Measurements from ENCODE around the gene SOX6.

SOX6 gene

GRCh38 chr11:15967966-15968365, 388.4 kb downstream of the SOX6 start:
- H3K27ac ChIP-seq: peak overlapping the region; percentile 81
- no peak for TF ChIP-seq CTCF (conservative IDR thresholded peaks at IDR 0.05)

DNA sequence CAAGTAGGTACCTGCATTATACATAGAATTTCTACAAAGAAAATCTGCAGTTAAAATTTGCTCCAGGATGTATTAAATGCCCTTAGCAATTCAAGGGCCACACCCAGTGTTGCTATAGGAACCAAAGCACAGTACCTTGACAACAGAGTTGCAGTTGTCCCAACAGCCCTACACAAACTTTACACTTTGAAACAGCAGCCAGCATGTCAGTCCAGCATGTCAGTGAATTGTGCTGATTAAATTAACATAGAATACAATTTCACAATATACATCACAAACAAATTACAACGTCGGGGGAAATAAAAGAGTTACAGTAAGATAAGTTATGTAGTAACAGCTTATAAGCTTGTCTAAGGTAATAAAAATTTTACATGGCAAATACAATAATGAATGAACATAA, 389.2 kb downstream of the SOX6 start:
- TF ChIP-seq CTCF (conservative IDR thresholded peaks at IDR 0.05): no peak
- H3K27ac ChIP-seq: no peak overlapping the region; the same call in 1 of the 2 replicates

DNA sequence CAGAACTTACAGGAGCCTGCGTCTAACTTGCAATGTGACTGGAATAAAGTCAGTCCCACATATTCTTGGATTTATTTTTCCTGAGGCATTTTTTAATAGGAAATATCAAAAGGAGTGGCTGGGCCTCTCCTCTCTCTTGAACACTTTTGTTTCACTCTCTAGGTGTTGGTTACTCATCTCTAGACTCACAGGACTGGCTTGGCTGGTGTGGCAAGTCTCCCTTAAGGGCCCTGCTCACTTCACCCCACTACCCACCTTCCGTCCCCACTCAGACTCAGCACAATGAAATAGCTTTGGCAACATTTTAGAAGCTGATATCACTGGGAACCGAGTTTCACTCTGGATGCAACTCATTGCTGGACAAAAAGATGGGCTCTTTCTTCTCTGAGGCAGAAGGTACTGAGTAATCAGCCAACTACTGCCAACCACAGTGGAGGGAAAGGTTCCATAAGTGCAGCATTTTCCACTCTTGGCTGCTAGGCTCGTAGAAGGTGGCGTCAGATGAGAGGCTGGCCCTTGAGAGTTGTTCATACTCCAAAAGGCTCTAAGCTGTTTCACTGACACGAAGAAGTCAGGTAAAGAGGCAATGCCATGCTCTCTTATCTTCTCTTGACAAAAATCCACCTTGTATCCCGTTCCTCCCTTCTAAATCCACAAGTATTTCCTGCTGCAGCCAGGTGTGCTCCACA, 390.6 kb downstream of the SOX6 start:
- no peak for TF ChIP-seq CTCF (conservative IDR thresholded peaks at IDR 0.05)
- H3K27ac ChIP-seq: no peak overlapping the region

GRCh38 chr11:15963266-15963665, 393.1 kb downstream of the SOX6 start:
- no peak overlapping the region for H3K27ac ChIP-seq
- TF ChIP-seq CTCF (conservative IDR thresholded peaks at IDR 0.05): no peak

DNA sequence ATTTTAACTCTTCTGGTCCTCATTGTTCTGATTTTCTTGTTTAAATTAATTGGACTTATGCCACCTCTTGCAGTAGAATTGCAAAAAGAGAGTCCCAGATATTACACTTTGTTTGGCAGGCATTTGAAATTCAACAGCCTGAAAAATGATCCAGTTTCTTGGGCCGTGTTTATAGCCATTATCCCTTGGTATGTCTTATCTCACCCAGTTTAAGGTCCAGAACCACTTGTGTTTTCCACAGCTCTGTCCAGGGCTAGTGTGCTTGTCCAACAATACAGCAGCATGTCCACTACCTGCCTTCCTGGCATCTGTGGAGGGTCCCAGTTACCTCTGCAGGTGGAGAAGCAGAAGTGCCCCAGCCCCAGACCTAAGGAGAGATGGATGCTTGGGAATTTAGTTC, 397.4 kb downstream of the SOX6 start:
- H3K27ac ChIP-seq: no peak overlapping the region
- TF ChIP-seq CTCF (conservative IDR thresholded peaks at IDR 0.05): no peak

DNA sequence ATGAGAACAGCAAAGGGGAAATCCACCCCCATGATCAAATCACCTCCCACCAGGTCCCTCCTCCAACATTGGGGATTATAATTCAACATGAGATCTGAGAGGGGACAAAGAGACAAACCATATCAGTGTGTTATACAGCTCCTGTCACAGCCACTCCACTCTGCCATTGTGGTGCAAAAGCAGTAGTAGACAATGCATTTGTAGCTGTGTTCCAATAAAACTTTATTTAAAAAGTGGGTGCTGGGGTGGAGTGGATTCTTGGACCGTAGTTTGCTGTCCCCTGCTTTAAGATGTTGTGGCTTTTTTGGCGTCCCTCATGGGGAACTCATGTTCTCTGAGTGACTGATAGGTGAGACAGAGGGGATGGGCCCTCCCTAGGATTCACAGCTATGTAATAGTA, 399.1 kb downstream of the SOX6 start:
- H3K27ac ChIP-seq: no peak overlapping the region
- TF ChIP-seq CTCF (conservative IDR thresholded peaks at IDR 0.05): no peak

DNA sequence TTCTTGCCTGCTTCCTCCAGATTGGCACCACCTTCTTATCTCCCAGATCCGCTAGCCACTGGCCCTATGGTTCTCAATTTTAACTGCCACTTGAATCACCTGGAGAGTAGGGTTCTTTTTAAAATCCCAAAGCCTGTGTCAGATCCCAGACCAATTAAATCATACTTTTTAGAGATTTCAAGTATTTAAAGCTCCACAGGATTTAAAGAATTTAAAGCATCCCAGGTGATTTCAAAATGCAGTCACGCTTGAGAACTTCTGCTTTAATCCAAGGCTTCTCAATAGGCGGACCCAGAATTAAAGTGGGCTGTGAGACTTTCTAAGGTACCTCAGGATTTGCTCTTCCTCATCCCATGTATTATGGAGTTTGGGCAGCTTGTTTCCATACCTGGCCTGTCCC, 400.0 kb downstream of the SOX6 start:
- no peak for TF ChIP-seq CTCF (conservative IDR thresholded peaks at IDR 0.05)
- no peak overlapping the region for H3K27ac ChIP-seq
